Measurements from ENCODE around the gene TPST1.
"Not testable (repeated sequence)": the region's sequence is repeated elsewhere in the genome, so short reads cannot be mapped to it uniquely, and the experiment has no call there.

TPST1 gene

GRCh38 chr7:66204822-66205740 is at the start of gene TPST1:
TPST1 (plus strand) TSS chr7:66205334; CDS start chr7:66240426, 35,092 bp downstream.
- DNase-seq (ENCODE audit: low read depth in 2 of 2), result peak; percentile 71 to 73

GRCh38 chr7:66156035-66156434 is 49.1 kb upstream of the TPST1 start:
- not testable (repeated sequence) for DNase-seq (ENCODE audit: low read depth in 2 of 2)

DNA sequence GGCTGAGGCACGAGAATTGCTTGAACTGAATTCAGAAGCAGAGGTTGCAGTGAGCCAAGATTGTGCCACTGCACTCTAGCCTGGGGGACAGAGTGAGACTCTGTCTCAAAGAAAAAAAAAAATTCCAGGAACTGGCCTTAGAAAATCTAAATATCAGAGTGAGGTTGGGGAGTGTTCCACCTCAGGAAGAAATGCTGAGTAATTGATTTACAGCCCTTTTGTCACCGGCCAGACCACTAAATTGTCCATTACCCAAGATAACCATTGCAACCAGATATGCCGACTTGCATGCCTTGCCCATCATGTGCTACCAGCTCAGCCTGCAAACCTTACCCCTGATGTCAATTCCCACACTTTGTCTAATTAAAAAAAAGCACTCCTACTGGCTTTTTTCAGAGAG is 48.1 kb upstream of the TPST1 start:
- DNase-seq (ENCODE audit: low read depth in 2 of 2), result no peak

DNA sequence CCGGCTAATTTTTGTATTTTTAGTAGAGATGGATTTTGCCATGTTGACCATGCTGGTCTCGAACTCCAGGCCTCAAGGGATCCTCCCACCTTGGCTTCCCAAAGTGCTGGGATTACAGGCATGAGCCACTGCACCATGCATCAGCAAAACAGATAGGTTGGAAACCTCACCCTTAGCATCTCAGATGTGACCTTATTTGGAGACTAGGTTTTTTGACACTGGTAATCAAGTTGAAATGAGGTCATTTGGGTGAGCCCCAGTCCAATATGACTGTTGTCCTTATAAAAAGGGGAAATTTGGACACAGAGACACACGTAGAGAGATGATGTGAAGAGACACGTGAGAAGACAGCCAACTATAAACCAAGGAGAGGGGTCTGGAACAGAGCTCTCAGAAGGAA is 42.5 kb upstream of the TPST1 start:
- DNase-seq (ENCODE audit: low read depth in 2 of 2), result no peak

DNA sequence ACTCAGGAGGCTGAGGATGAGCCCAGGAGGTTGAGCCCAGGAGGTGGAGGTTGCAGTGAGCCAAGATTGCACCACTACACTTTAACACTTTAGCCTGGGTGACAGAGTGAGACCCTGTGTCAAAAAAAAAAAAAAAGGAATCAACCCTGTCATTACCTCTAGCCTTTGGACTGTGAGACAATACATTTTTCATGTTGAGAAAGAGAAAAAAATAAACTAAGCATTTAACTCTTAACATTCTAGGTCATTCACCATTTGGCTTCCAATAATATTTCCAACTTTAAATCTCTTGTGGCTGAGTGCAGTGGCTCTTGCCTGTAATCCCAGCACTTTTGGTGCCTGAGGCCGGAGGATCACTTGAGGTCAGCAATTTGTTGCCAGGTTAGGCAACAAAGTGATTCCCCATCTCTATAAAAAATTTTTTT is 41.9 kb upstream of the TPST1 start:
- DNase-seq (ENCODE audit: low read depth in 2 of 2), result no peak

- no peak for DNase-seq (ENCODE audit: low read depth in 2 of 2)
These were observed 40.8 kb upstream of the TPST1 start for GRCh38 chr7:66164356-66164755.

DNA sequence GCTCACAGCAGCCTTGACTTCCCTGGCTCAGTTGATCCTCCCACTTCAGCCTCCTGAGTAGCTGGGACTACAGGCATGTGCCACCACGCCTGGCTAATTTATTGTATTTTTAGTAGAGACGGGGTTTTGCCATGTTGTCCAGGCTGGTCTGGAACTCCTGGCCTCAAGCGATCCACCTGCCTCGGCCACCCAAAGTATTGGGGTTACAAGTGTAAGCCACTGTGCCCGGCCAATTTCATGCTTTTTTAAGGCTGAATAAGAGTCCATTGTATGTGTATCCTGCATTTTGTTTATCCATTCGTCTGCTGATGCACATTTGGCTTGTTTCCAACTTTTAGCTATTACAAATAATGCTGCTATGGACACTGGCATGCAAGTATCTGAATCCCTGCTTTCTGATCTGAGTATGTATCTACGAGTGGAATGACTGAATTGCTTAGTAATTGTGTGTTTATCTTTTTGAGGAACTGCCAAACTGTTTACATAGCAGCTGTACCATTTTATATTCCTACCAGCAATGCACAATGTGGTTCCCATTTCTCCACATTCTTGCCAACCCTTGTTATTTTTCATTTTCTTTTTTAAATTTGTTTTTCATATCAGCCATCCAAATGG is 37.3 kb upstream of the TPST1 start:
- DNase-seq (ENCODE audit: low read depth in 2 of 2), result no peak

DNA sequence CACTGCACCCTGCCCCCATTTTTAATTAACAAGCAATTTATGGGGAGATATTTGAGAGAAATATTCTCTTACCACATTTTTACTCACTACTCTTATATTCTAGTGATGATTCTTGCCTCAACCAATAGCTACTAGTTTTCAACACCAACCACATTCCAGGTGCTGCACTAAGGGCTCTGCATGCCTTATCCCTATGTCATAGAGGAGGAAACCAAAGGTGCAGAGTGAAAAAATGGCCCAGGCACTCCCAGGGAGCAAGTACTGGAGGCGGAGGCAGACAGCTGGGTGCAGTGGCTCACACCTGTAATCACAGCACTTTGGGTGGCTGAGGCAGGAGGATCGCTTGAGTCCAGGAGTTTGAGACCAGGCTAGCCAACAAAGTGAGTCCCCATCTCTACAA is 35.5 kb upstream of the TPST1 start:
- no peak for DNase-seq (ENCODE audit: low read depth in 2 of 2)

DNA sequence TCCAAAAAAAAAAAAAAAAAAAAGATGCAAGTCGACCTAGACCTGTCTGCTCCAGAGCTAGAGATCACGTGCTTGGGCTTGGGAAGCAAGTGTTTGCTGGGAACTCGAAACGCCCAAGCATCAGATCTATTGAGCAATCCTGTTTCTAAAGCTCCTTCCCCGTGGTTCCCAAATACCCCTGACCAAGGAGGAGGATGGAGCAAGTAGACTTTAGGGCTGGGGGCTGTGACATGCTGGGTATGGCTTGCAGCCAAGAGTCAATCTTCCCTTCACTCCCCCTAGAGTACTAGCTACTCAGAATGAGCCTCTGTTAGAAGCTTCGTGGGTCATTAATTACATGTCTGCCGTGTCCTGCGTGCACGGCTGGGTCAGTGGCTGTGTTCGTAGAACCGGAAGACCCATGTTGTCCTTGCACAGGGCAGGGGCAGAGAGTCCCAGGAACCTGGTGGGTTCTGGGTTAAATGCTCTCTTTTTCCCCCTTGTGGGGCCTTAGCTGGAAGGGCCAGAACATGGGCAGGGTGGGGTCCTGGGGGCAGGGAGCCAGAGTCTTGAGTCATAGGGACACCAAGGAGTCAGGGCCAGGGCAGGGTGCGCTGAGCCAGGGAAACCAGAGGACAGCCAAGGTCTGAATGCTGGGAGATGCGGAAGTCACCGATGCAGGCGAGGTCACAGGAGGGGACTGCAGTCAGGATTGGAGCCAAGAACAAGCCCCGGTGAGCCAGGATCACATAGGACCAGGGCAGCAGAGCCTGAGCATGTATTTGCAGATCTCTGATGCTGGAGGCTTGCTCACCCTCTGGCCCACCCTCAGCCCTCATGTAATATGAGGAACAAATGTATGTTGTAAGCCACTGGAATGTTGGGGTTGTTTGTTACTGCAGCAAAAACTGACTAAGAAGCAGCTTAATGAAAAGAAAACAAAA is 34.6 kb upstream of the TPST1 start:
- DNase-seq (ENCODE audit: low read depth in 2 of 2), result no peak

DNA sequence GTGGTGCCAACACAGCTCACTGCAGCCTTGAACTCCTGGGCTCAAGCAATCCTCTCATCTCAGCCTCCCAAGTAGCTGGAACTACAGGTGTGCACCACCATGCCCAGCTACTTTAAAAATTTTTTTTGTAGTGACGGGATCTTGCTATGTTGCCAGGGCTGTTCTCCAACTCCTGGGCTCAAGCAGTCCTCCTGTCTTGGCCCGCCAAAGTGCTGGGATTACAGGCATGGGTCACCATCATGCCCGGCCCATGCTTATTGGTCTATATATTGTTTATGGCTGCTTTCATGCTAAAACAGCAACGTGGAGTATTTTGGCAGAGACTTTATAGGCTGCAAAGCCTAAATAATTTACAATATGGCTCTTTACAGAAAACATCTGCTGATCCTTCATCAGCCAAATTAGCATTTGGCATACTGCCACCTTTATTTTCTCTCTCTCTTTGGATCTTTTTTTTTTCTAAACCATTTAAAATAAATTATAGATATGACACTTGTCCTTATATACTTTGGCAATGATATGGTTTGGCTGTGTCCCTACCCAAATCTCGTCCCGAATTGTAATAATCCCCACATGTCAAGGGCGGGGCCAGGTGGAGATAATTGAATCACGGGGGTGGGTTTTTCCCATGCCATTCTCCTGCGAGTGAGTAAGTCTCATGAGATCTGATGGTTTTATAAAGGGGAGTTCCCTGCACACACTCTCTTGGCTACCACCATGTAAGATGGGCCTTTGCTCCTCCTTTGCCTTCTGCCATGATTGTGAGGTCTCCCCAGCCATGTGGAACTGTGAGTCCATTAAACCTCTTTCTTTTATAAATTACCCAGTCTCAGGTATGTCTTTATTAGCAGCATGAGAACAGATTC is 32.4 kb upstream of the TPST1 start:
- DNase-seq (ENCODE audit: low read depth in 2 of 2), result not testable (repeated sequence)

DNA sequence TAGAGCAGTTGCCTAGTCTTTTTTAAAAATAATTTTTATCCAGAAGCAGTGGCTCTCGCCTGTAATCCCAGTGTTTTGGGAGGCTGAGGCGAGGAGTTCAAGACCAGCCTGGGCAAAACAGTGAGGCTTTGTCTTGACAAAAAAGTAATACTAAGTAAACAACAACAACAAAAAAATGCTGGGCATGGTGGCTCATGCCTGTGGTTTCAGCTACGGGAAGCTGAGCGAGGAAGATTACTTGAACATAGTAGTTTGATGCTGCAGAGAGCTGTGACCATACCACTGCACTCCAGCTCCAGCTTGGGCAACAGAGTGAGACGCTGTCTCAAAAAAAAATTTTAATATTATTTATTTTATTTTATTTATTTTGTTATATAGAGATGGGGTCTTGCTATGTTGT is 31.3 kb upstream of the TPST1 start:
- DNase-seq (ENCODE audit: low read depth in 2 of 2), result no peak

- DNase-seq (ENCODE audit: low read depth in 2 of 2), result not testable (repeated sequence)
These were observed 30.1 kb upstream of the TPST1 start for GRCh38 chr7:66175006-66175405.

GRCh38 chr7:66176914-66177313 is 28.2 kb upstream of the TPST1 start:
- no peak for DNase-seq (ENCODE audit: low read depth in 2 of 2)

GRCh38 chr7:66178258-66178657 is 26.9 kb upstream of the TPST1 start:
- DNase-seq (ENCODE audit: low read depth in 2 of 2), result no peak

DNA sequence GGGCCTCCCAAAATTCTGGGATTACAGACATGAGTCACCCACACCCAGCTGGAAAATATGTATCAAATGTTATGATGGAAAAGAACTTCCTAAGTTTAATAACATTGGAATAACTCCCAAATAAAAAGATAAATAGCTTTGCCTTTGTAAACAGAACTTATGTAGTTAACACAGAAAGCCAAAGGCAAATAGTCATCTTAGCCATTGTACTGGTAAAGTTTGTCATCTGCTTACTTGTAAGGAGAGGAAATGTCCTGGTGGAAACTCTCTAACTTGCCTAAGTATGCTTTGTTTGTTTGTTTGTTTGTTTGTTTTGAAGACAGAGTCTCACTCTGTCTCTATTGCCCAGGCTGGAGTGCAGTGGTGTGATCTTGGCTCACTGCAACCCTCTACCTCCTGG is 23.8 kb upstream of the TPST1 start:
- no peak for DNase-seq (ENCODE audit: low read depth in 2 of 2)

DNA sequence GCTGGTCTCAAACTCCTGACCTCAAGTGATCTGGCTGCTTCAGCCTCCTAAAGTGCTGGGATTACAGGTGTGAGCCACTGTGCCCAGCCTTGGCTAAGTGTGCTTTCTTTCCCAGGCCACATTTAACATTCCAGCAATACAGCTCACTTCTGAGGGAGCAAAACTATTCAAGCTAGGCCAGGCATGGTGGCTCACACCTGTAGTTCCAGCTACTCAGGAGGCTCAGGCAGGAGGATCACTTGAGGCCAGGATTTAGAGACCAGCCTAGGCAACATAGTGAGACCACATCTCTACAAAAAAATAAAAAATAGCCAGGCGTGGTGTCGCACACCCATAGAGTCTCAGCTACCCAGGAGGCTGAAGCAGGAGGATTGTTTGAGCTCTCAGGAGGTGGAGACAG is 23.3 kb upstream of the TPST1 start:
- DNase-seq (ENCODE audit: low read depth in 2 of 2), result no peak

- DNase-seq (ENCODE audit: low read depth in 2 of 2), result no peak
These were observed 22.2 kb upstream of the TPST1 start for GRCh38 chr7:66182920-66183319.

- no peak for DNase-seq (ENCODE audit: low read depth in 2 of 2)
These were observed 21.4 kb upstream of the TPST1 start for GRCh38 chr7:66183700-66184099.

- DNase-seq (ENCODE audit: low read depth in 2 of 2), result no peak
These were observed 19.4 kb upstream of the TPST1 start for GRCh38 chr7:66185680-66186187.

DNA sequence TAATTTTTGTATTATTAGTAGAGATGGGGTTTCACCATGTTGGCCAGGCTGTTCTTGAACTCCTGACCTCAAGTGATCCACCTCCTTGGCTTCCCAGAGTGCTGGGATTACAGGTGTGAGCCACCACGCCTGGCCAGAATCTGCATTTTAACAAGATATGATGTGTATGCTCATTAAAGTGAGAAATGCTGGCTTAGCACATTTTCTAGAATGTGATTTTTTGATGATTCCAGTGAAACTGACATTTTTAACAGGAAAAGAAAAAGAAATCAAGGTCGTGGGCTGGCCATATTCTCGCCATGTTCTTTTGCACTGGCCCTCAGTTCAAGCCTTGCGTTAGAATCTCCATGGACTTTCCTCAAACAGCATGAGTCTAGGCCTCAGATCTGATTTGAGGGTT is 18.1 kb upstream of the TPST1 start:
- DNase-seq (ENCODE audit: low read depth in 2 of 2), result no peak

DNA sequence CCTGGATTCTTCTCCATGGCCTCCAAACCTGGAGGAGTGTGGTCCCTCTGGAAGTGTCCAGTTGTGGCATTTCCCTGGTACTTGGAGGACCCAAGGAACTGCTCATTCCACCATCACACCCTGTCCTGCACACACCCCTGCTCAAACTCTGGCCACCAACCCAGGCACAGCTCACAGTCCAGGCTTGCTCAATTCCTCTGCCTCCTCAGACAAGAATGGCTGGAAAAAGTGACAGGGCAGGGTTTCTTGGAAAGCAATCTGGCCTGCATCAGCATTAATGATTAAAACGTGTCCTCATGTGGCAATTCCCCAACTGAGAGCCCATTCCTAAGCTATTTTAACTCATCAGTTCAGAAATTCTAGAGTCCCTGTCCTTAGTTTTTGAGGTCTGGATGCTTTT is 17.2 kb upstream of the TPST1 start:
- DNase-seq (ENCODE audit: low read depth in 2 of 2), result no peak
